OCI-LY7 (cell line): Measurements from ENCODE around the gene CDH6. TPM values are rescaled to one million over a fixed set of nuclear protein-coding genes. Genes with fewer than 3 reads are reported as not detected.

Source experiments
- BruUV-seq: library from RNA; stranded (reverse); fragments of 400-500 nt; replicated peaks from 2 replicates; lab custom pipeline; 2021; lab: Mats Ljungman, UMichigan
- CTCF ChIA-PET: fragments of 300-600 bp; sonication (Branson Sonifier 250); formaldehyde crosslinking; loops from one replicate; lab custom pipeline; 2022; ENCODE audit warnings: antibody characterized with exemption; ENCODE audit not compliant: unreplicated experiment; lab: Charles Lee
- POLR2A ChIA-PET: fragments of 300-600 bp; sonication (Branson Sonifier 250); formaldehyde crosslinking; loops from one replicate; lab custom pipeline; 2022; ENCODE audit warnings: antibody characterized with exemption; lab: Charles Lee
- DNase-seq: peaks from one replicate; pipeline ENCODE4 v3.0.0-alpha.2; 2015; ENCODE audit warnings: low spot score
- H2AFZ ChIP-seq: fragments of 200-600 bp; sonication (generic), shearing (Covaris generic); 2 replicates; pipeline ENCODE4 v1.6.1; 2014; ENCODE audit warnings: mild to moderate bottlenecking, antibody characterized with exemption, low read length, moderate library complexity
- H3K27ac ChIP-seq: fragments of 200-600 bp; sonication (generic); 2 replicates; pipeline ENCODE4 v1.5.1; 2014; ENCODE audit warnings: mixed run types, low read depth, mild to moderate bottlenecking, moderate library complexity, low read length, inconsistent platforms; ENCODE audit not compliant: poor library complexity, severe bottlenecking
- H3K36me3 ChIP-seq: fragments of 200-600 bp; sonication (generic); 2 replicates; pipeline ENCODE4 v1.6.1; 2014; ENCODE audit warnings: mild to moderate bottlenecking, antibody characterized with exemption, low read length, moderate library complexity, mixed read lengths; ENCODE audit not compliant: insufficient read depth
- H3K4me1 ChIP-seq: fragments of 200-600 bp; sonication (generic); 2 replicates; pipeline ENCODE4 v1.5.1; 2014; ENCODE audit warnings: mild to moderate bottlenecking, low read length; ENCODE audit not compliant: insufficient read depth, poor library complexity, severe bottlenecking
- H3K4me2 ChIP-seq: fragments of 200-600 bp; sonication (generic); 2 replicates; pipeline ENCODE4 v1.6.1; 2014; ENCODE audit warnings: mild to moderate bottlenecking, low read length
- H3K4me3 ChIP-seq: fragments of 200-600 bp; sonication (generic); 2 replicates; pipeline ENCODE4 v1.5.1; 2014; ENCODE audit warnings: mild to moderate bottlenecking, low read depth, low read length; ENCODE audit not compliant: poor library complexity, severe bottlenecking
- H3K79me2 ChIP-seq: fragments of 200-600 bp; sonication (generic); 2 replicates; pipeline ENCODE4 v1.6.1; 2016; ENCODE audit warnings: low read depth, mild to moderate bottlenecking, low read length, moderate library complexity, mixed read lengths; ENCODE audit not compliant: insufficient read depth
- H3K9me2 ChIP-seq: fragments of 200-600 bp; sonication (generic); 2 replicates; pipeline ENCODE4 v1.6.1; 2016; ENCODE audit warnings: mild to moderate bottlenecking, low read length, mixed read lengths; ENCODE audit not compliant: insufficient read depth
- H3K9me3 ChIP-seq: fragments of 200-600 bp; sonication (generic); 2 replicates; pipeline ENCODE4 v1.6.1; 2014; ENCODE audit warnings: mild to moderate bottlenecking, mixed run types, low read length, mixed read lengths
- H4K20me1 ChIP-seq: fragments of 200-600 bp; sonication (generic); 2 replicates; pipeline ENCODE4 v1.6.1; 2014; ENCODE audit warnings: mild to moderate bottlenecking, antibody characterized with exemption, low read length, moderate library complexity, mixed read lengths; ENCODE audit not compliant: insufficient read depth
- EZH2phosphoT487 ChIP-seq: fragments of 200-600 bp; sonication (generic); IDR thresholded peaks from 2 replicates; pipeline ENCODE4 v1.6.1; 2018; ENCODE audit warnings: low read depth, borderline replicate concordance, mild to moderate bottlenecking, mixed run types, antibody characterized with exemption, low read length, moderate library complexity, mixed read lengths
- intact Hi-C: fragments of 100-400 bp; cut with micrococcal nuclease; formaldehyde crosslinking; loops from one replicate; pipeline ENCODE4 v1.10.0; 2022; ENCODE audit not compliant: unreplicated experiment
- total RNA-seq, 2 experiments: library from RNA; depleted of rRNA in 1 of 2; stranded (reverse); fragments of >200 nt in 1 of 2; shearing (Covaris generic) in 1 of 2; gene quantifications; 2 replicates each; pipeline ENCODE4 v1.2.3, GENCODE V29; 2014 to 2022
- TF ChIP-seq, protein P1 (sequence below): fragments of 200-600 bp; sonication (generic); conservative IDR thresholded peaks from 2 replicates; pipeline ENCODE4 v1.5.1; 2014; ENCODE audit warnings: mild to moderate bottlenecking, antibody characterized with exemption, low read length, moderate library complexity, mixed read lengths

The CDH6 gene
- total RNA-seq, 2 experiments from 2014 or later, result not detected

DNA sequence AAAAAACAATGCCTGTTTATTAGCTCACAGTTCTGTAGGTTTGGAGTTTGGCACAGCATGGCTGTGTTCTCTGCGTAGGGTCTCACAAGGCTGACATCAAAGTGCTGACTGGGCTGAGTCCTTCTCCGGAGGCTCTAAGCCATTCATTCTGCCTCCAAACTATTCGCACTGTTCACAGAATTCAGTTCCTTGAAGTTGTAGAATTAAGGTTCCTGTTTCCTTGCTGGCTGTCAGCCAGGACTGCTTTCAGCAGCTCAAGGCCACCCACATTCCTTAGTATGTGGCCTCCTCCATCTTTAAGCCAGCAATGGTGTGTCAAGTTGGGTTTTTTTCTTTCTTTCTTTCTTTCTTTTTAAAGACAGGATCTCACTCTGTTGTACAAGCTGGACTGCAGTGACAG is 161.9 kb downstream of the CDH6 start:
- intact Hi-C loops, result no loop called here
- ChIA-PET CTCF (no interaction called here), POLR2A (no interaction called here)
- H3K9me2 ChIP-seq, result no peaks in the 10 kb centered on the region
- H4K20me1 ChIP-seq, result no peaks in the 10 kb centered on the region
- H2AFZ ChIP-seq, result no peak overlapping the region
- TF ChIP-seq EZH2phosphoT487, result no peak
- TF ChIP-seq, protein P1, sequence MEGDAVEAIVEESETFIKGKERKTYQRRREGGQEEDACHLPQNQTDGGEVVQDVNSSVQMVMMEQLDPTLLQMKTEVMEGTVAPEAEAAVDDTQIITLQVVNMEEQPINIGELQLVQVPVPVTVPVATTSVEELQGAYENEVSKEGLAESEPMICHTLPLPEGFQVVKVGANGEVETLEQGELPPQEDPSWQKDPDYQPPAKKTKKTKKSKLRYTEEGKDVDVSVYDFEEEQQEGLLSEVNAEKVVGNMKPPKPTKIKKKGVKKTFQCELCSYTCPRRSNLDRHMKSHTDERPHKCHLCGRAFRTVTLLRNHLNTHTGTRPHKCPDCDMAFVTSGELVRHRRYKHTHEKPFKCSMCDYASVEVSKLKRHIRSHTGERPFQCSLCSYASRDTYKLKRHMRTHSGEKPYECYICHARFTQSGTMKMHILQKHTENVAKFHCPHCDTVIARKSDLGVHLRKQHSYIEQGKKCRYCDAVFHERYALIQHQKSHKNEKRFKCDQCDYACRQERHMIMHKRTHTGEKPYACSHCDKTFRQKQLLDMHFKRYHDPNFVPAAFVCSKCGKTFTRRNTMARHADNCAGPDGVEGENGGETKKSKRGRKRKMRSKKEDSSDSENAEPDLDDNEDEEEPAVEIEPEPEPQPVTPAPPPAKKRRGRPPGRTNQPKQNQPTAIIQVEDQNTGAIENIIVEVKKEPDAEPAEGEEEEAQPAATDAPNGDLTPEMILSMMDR, result no peak
- H3K36me3 ChIP-seq, result no peaks in the 10 kb centered on the region
- no TSS peak for BruUV-seq
- no peaks in the 10 kb centered on the region for H3K79me2 ChIP-seq
- no peaks in the 10 kb centered on the region for H3K4me1 ChIP-seq
- H3K27ac ChIP-seq, result no peak overlapping the region
- H3K9me3 ChIP-seq, result no peaks in the 10 kb centered on the region
- no peak for DNase-seq
- no peak overlapping the region for H3K4me2 ChIP-seq
- H3K4me3 ChIP-seq, result no peak overlapping the region

DNA sequence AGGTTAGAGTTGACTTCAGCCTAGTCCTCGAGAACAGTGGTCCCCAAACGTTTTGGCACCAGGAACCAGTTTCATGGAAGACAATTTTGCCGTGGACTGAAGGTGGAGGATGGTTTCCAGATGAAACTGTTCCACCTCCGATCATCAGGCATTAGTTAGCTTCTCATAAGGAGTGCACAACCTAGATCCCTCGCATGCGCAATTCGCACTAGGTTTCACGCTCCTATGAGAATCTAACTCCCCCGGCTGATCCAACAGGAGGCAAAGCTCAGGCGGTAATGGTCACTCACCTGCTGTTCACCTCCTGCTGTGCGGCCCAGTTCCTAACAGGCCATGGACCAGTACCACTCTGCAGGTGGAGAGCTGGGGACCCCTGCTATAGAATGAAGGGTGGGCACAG is 163.6 kb downstream of the CDH6 start:
- H3K9me3 ChIP-seq, result no peaks in the 10 kb centered on the region
- POLR2A ChIA-PET, result no interaction called here
- DNase-seq, result no peak
- intact Hi-C loops, result no loop called here
- CTCF ChIA-PET, result no interaction called here
- TF ChIP-seq EZH2phosphoT487, result no peak
- TF ChIP-seq, protein P1, result no peak
- H3K79me2 ChIP-seq, result no peaks in the 10 kb centered on the region
- H3K4me2 ChIP-seq, result no peak overlapping the region
- H4K20me1 ChIP-seq, result no peaks in the 10 kb centered on the region
- H3K4me1 ChIP-seq, result no peaks in the 10 kb centered on the region
- H3K4me3 ChIP-seq, result no peak overlapping the region
- no peak overlapping the region for H3K27ac ChIP-seq
- H3K9me2 ChIP-seq, result no peaks in the 10 kb centered on the region
- no peak overlapping the region for H2AFZ ChIP-seq
- no peaks in the 10 kb centered on the region for H3K36me3 ChIP-seq
- no TSS peak for BruUV-seq

DNA sequence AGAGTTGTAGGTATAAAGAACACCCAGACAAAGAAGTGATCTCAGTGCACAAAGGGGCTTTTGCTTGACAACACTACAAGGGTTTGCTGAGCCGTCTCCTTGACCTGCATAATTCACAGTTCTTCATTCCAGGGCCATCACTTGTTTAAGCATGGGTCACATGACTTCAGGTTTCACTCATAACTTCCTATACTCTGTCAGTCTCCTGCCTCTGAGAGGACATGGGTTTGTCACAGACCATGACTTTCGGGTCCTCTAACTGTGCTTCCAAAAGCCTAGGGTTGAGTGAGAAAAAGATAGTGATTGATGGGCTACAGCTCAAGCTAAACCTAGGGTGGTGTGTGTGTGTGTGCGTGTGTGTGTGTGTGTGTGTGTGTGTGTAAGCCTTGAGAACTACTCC is 166.4 kb downstream of the CDH6 start:
- TF ChIP-seq EZH2phosphoT487, result no peak
- TF ChIP-seq, protein P1, result no peak
- CTCF ChIA-PET, result no interaction called here
- no TSS peak for BruUV-seq

More for the DNA sequence above, 166.4 kb downstream of the CDH6 start:
- no peaks in the 10 kb centered on the region for H3K9me3 ChIP-seq
- no peak overlapping the region for H3K27ac ChIP-seq
- H3K4me1 ChIP-seq, result no peaks in the 10 kb centered on the region
- POLR2A ChIA-PET, result interaction anchor here (0.5 to 0.7 kb wide), 2 partner anchors 110 to 478 kb away, joined by 3 read pairs; no protein-coding TSS in a partner anchor
- intact Hi-C loops, result no loop called here
- no peak overlapping the region for H2AFZ ChIP-seq
- H3K36me3 ChIP-seq, result no peaks in the 10 kb centered on the region
- no peak overlapping the region for H3K4me2 ChIP-seq
- H4K20me1 ChIP-seq, result no peaks in the 10 kb centered on the region
- no peak overlapping the region for H3K4me3 ChIP-seq
- H3K79me2 ChIP-seq, result no peaks in the 10 kb centered on the region
- DNase-seq, result no peak
- no peaks in the 10 kb centered on the region for H3K9me2 ChIP-seq
